Suppressor macrophage (primary cell): ENCODE measurements around the gene OXER1.

Source experiments
- DNase-seq, 4 experiments: peaks; one replicate each; pipeline ENCODE4 v3.0.0-alpha.2; 2020 to 2022

The OXER1 gene

GRCh38 chr2:42752314-42752713, 11.6 kb downstream of the OXER1 start:
- DNase-seq, result peak; percentile 89 to 98 (median 94)

GRCh38 chr2:42748840-42749239, 15.1 kb downstream of the OXER1 start:
- no peak for DNase-seq

- no peak for DNase-seq
These were observed 16.5 kb downstream of the OXER1 start for GRCh38 chr2:42747422-42747821.

- no peak for DNase-seq
These were observed 19.3 kb downstream of the OXER1 start for GRCh38 chr2:42744545-42745082.

- no peak for DNase-seq
These were observed 20.3 kb downstream of the OXER1 start for GRCh38 chr2:42743659-42743990.

- no peak for DNase-seq
These were observed 20.9 kb downstream of the OXER1 start for GRCh38 chr2:42742740-42743658.

- no peak for DNase-seq
These were observed 22.8 kb downstream of the OXER1 start for GRCh38 chr2:42741140-42741539.

- peak in 1 of 4 experiments; percentile 8 for DNase-seq
These were observed 27.2 kb downstream of the OXER1 start for GRCh38 chr2:42736598-42737322.

- DNase-seq, result no peak
These were observed 30.1 kb downstream of the OXER1 start for GRCh38 chr2:42733852-42734251.

- DNase-seq, result peak; percentile 53 to 82 (median 70)
These were observed 32.6 kb downstream of the OXER1 start for GRCh38 chr2:42731316-42731715.

GRCh38 chr2:42726680-42727079, 37.3 kb downstream of the OXER1 start:
- DNase-seq, result no peak

GRCh38 chr2:42725657-42726056, 38.3 kb downstream of the OXER1 start:
- peak; percentile 57 to 79 (median 76) for DNase-seq

- DNase-seq, result peak; percentile 65 to 89 (median 82)
These were observed 39.0 kb downstream of the OXER1 start for GRCh38 chr2:42724886-42725285.

GRCh38 chr2:42723465-42723864, 40.5 kb downstream of the OXER1 start:
- DNase-seq, result no peak

- peak; percentile 85 to 97 (median 92) for DNase-seq
These were observed 41.4 kb downstream of the OXER1 start for GRCh38 chr2:42722320-42723190.

- DNase-seq, result peak in 1 of 4 experiments; percentile 16
These were observed 42.0 kb downstream of the OXER1 start for GRCh38 chr2:42721898-42722297.

GRCh38 chr2:42714686-42715085, 49.2 kb downstream of the OXER1 start:
- DNase-seq, result no peak

GRCh38 chr2:42713920-42714319, 50.0 kb downstream of the OXER1 start:
- DNase-seq, result no peak

GRCh38 chr2:42712934-42713333, 51.0 kb downstream of the OXER1 start:
- no peak for DNase-seq
